GM18907 (cell line): ENCODE data around the gene FOXC2.

Source experiments
- ATAC-seq: cut with Tn5 transposase; IDR thresholded peaks from one replicate; pipeline ENCODE4 v1.9.1; 2021; ENCODE audit warnings: mild to moderate bottlenecking, moderate library complexity; ENCODE audit not compliant: unreplicated experiment

FOXC2 gene

DNA sequence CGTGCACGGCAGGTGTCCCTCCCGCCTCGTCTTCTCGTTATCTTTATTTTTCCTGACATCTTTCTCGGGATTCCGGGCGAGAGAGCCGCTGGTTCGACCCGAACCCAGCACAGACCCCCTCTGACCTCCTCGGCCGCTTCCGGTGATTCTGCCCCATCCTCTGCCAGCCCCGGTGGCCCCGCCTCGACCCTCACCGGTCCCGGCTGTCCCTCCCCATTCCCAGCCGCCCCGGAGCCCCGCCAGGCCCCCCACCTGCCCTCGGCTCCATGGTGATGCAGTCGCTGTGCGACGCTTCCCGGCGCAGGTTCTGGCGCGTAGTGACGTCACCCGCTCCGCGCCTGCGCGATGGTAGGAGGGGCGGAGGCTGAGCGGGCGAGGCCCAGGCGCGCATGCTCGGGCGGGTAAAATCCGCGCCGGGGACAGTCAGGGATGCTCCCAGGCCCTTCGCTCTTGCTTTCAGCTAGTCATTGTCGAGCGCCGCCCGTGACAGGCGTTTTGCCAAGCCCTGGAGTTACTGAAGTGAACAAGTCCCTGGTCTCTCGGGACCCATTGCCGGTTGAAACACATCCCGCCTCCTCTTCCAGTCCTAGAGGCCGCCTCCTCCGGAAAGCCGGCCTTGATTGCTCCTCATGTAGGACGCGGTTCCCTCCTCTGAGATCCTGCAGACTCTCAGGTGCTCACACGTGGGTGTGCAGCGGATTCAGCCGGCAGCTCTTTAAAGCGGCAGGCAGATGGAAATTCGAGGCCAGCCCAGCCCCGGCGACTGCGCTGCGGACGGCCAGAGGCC lies 11.5 kb upstream of the FOXC2 start, which contains the start of gene MTHFSD:
Gene MTHFSD (minus strand): TSS at position 319 of the 787 bp plus-strand sequence. CDS start 51 bp downstream, at position 268.
- ATAC-seq, result peak; percentile 62

DNA sequence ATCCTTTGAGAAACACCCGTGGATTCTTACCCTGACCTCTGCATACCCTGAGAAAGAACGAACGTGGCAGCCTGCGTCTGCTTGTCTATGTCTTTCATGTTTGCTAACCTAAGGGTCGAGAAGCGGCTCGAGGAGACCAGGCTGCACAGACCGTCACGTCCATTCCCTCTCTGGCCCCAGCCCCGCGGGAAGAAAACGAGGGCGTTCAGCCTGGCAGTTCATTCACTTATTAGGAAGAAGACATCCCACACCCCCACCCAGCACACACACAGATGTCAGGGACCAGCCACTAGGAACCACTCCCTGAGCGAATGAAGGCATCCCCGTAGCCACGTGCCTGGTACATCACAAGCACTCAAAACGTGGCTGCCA lies 10.9 kb upstream of the FOXC2 start:
- peak; percentile 3 for ATAC-seq

DNA sequence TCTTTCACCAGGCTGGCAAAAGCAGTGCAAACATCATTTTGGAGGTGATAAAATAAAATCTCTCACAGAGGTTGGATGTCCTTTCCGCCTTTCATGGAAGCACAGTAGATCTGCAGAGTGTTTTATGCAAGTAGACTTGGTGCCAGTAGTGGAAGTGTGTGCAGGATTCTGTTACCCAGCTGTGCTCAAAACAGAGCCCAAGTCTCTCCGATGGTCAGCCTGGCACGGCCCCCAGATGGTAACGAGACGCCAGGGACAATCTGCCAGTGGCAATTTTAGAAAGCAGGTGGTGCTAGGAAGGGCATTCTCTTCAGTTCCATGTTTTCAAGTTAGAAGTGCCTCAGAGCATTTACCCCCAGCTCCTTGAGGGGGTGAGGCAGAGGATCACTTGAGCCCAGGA lies 10.1 kb upstream of the FOXC2 start:
- ATAC-seq, result no peak

DNA sequence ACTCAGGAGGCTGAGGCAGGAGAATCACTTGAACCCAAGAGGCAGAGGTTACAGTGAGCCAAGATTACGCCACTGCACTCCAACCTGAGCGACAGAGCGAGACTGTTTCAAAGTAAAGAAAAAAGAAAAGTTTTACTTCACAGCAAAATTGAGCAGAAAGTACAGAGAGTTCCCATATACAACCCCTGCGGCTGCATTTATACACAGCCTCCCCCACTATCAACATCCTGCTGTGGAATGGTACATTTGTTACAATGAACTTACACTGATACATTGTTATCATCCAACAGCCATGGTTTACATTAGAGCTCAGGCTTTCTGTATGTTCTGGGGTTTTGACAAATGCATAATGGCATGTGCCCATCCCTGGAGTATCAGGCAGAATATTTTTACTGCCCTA lies 9.0 kb upstream of the FOXC2 start:
- ATAC-seq, result no peak

DNA sequence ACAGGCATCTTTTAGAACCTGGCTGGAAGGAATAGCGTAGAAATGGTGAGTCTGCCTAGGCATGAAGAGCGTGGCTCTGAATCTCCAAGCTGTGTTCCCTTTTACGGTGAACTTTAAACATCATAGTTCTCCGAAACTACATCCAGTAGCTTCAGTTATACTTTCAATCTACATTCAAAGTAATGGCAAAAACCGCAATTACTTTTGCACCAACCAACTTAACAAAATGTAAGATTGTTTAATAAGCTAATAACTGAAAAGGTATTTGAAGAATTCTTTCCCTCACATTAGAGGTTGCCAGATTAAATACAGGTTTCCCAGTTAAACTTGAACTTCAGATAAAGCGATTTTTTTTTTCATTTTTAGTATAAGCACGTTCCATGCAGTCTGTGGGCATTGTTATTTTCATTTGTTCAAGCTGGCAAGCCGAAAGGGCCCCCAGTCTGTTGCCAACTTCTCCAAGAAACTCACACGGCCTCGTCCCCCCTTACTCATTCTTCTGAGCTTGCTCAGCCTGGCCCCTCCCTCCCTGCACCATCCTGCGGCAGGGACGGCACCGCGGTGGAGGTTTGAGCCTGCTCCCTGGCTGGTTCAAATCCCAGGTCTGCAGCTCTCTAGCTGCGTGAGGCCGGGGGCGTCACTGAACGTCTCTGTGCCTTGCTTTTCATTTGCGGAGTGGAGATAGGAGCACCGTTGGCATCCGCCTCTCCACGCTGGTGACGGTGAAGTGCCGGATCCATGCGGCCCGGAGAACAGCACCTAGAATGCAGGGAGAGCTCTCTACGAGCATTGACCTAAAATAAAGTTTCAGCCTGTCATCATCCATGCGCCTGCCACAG lies 8.1 kb upstream of the FOXC2 start:
- ATAC-seq, result no peak

DNA sequence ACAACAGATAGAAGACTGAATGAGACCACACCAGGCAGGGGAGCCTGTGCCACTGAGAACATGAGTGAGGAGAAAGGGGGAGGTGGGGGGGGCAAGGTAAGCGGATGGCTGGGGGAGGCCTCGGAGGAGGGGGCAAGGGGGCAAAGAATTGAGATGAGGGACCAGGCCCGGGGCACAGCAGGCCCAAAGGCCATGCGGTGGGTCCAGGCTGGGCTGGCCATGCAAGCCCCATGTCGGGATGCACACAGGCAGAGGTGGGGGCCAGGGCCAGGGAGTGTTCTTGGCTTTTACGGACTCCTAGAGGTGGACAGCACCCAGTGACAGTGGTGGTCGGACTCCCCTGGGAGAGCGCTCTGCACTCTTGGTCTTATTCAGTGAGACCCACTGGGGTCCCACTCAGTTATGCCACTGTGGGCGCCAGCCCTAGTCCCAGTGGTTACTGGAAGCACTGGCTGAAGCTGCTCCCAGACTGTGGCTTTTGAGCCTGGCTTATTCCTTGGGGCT lies 6.8 kb upstream of the FOXC2 start:
- no peak for ATAC-seq

DNA sequence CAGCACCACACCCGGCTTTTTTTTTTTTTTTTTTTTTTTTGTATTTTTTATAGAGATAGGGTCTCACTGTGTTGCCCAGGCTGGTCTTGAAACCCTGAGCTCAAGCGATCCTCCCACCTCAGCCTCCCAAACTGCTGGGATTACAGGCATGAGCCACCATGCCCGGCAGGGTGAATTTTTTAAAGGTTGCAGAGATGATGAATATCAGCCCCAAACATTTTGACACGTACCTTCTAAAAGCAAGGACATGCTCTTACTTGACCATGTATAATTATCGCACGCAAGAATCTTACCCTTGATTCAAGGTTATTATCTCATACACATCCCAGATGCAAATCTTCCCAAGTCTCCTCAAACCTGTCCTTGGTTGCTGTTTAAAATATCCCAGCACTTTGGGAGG lies 4.3 kb upstream of the FOXC2 start:
- no peak for ATAC-seq

DNA sequence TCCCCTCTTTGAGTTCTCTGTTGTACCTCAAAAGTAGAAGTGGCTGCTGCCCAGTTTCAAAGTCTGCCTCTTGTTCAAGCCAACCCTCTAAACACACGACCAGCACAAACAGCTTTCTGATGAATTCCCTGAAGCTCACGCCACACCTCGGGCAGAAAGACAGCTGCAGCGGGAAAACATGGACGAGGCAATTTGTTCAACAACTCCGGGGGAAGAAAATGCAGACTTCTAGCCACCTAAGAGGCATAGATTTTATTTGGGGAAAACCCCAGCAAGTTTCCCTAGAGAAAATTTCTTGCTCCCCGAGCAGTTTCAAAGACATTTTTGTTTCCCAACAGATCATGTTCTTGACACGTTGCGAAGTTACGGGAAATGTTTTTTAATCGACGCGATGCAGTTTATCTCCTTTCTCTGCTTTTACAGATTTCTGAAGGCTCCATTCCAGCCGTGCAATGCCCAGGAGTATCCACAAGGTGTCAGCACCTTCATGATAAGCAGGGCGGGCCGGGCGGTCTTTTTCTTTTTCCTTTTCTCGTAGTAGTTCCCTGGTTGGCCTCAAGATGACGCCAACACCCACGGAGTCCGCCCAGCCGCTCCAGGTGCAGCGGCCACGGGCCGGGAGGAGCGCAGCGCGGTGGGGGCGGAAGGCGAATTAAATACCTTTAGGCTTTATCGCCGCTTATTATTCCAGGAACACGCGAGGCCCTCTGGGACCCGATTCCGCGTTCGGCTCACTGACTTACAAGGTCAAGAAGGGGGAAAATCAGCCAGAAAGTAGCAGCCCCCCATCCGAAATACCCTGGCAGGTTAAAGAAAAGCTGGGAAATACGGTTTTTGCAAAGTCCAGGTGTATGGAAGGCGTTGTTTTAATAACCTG lies 2.9 kb upstream of the FOXC2 start:
- ATAC-seq, result peak; percentile 79

DNA sequence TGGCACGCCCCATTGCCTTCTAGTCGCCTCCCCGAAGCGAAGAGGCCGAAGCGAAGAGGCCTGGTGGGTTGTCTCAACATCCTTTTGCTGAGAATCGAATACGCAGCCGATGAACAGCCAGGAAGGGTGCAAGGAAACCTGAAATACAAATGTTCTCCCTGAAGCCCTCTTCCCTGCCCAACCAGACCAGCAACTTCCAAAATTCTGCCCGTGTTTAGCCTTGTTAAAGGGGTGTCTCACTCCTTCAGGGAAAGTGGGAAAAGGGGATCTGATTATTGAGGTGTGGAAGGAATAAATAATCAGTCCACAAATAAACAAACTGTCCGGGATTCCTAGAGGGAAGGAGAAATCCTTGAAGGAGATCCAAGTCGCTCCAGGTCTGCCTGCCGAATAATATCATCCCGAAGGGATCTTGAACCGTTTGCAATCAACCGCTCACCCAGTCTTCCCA lies 1.4 kb upstream of the FOXC2 start:
- ATAC-seq, result no peak

DNA sequence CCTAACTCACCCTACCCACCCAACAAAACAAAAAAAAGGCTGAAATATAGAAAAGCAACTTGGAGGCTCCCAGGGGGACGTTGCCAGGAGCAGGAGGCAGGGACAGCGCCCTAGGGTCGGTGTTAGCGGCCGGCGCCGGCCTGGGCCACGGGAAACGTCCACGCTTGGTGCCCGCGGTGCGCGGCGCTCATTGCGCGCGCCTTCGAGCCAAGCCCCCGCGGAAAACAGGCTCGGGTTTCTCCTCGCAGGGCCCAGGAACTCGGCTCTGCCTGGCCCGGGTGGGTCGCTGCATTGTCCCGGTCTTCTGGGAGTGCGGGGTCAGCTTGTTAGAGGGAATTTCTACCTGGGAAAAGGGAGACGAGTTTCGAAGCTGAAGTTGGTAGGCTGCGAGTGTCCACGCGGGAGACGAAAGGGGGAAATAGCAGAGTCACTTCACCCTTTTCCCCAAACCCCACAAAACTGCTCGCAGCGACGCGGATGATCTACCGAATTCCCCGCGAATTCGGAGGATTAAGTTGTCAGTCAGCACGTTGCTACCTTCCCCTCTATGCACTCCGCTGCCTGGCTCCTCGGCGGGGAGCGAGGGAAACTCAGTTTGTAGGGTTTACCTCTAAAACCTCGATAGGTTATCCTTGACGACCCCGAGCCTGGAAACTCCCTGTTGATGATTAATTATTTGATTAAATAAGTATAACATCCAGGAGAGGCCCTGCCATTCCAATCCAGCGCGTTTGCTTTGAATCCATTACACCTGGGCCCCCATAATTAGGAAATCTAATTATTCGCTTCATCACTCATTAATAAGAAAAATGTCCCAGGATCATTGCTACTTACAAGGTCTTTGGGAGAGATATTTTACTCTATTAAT lies 751 bp upstream of the FOXC2 start:
- ATAC-seq, result no peak

DNA sequence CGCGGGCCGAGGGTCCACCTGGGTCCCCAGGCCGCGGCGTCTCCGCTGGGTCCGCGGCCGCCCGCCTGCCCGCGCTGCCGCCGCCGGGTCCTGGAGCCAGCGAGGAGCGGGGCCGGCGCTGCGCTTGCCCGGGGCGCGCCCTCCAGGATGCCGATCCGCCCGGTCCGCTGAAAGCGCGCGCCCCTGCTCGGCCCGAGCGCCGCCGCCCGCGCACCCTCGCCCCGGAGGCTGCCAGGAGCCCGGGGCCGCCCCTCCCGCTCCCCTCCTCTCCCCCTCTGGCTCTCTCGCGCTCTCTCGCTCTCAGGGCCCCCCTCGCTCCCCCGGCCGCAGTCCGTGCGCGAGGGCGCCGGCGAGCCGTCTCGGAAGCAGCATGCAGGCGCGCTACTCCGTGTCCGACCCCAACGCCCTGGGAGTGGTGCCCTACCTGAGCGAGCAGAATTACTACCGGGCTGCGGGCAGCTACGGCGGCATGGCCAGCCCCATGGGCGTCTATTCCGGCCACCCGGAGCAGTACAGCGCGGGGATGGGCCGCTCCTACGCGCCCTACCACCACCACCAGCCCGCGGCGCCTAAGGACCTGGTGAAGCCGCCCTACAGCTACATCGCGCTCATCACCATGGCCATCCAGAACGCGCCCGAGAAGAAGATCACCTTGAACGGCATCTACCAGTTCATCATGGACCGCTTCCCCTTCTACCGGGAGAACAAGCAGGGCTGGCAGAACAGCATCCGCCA lies 504 bp downstream of the FOXC2 start:
- ATAC-seq, result no peak

DNA sequence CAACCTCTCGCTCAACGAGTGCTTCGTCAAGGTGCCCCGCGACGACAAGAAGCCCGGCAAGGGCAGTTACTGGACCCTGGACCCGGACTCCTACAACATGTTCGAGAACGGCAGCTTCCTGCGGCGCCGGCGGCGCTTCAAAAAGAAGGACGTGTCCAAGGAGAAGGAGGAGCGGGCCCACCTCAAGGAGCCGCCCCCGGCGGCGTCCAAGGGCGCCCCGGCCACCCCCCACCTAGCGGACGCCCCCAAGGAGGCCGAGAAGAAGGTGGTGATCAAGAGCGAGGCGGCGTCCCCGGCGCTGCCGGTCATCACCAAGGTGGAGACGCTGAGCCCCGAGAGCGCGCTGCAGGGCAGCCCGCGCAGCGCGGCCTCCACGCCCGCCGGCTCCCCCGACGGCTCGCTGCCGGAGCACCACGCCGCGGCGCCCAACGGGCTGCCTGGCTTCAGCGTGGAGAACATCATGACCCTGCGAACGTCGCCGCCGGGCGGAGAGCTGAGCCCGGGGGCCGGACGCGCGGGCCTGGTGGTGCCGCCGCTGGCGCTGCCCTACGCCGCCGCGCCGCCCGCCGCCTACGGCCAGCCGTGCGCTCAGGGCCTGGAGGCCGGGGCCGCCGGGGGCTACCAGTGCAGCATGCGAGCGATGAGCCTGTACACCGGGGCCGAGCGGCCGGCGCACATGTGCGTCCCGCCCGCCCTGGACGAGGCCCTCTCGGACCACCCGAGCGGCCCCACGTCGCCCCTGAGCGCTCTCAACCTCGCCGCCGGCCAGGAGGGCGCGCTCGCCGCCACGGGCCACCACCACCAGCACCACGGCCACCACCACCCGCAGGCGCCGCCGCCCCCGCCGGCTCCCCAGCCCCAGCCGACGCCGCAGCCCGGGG lies 1.3 kb downstream of the FOXC2 start:
- ATAC-seq, result no peak

DNA sequence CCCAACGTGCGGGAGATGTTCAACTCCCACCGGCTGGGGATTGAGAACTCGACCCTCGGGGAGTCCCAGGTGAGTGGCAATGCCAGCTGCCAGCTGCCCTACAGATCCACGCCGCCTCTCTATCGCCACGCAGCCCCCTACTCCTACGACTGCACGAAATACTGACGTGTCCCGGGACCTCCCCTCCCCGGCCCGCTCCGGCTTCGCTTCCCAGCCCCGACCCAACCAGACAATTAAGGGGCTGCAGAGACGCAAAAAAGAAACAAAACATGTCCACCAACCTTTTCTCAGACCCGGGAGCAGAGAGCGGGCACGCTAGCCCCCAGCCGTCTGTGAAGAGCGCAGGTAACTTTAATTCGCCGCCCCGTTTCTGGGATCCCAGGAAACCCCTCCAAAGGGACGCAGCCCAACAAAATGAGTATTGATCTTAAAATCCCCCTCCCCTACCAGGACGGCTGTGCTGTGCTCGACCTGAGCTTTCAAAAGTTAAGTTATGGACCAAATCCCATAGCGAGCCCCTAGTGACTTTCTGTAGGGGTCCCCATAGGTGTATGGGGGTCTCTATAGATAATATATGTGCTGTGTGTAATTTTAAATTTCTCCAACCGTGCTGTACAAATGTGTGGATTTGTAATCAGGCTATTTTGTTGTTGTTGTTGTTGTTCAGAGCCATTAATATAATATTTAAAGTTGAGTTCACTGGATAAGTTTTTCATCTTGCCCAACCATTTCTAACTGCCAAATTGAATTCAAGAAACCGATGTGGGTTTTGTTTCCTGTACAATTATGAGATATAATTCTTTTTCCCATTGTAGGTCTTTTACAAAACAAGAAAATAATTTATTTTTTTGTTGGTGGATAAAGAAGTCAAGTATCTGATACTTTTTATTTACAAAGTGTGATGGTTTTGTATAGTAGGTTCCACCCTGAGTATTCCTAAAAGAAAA lies 2.3 kb downstream of the FOXC2 start:
- no peak for ATAC-seq

DNA sequence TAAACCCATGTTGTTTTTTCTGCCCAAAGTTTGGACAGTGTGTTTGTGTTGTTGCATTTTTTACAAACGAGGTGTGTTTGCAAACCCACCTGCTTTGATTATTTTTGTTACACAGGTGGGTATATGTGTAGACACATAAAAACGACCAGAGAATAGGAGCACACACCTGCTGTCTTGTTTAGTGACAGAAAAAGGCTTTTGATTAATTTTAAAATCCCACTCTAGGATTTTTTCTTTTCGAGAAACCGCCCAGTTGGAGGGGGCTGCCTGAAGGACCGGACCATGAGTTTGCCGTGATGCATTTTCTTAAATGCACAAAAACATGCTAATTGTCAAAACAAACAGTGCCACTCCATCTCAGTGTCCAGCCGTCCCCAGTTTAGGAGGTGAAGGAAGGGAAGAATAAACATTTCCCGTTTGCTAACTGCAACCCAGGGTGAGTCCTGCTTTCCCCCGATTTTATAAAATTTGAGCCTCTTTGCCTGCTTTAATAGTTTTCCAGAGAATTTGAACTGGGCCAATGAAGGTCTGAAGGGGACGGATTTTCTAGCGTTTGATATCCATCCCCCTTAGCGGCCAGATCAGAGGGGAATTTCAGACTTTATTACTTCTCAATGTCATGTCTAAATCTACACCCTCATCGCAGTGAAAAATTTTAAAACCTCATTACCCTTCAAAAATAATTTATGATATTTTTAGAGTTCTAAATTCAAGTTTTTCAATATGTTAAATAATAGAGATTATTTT lies 3.2 kb downstream of the FOXC2 start:
- ATAC-seq, result no peak

DNA sequence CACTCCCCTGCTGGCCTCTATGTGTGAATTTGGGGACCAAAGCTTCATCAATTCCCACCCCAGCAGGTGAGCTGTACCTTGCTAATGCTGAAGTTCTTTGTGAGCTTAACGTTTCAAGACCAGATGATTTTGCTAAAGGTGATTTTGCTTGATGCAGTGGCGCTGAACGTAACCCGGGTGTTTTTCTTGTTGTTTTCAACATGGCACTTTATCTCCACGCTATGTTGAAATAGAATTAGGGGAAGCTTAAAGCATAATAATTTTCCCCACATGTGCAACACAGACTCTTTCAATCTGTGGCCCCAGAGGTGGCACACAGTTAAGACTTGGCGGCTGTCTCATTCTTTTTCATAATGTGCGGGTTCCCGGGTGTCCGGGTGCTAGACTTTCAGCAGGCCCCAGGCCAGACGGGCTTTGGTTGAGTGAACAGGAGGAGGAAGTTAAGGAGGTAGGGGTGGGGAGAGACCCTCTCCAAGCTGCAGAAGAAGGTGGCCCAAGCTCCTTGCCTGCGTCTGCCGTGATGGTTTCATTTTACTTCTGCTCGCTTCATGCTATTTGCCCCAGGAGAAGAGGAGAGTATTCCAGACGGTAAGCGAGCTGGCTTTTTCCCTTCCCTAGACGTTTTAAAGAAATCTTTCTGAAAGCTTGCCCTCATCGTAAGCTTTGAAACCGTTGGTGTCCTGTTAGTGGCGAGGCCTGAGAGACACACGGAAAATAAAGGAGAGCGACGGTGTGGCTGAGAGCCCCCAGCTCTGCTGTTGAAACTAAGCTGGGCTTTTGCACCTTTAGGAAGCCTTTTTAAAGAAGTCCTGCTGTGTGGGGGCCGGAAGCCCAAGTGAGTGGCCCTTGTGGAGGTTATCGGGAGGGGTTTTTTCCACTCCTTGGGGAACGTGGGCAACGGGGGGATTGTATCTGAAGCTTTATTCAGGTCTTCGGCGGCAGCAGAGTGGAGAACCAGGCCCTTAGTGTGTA lies 4.2 kb downstream of the FOXC2 start:
- no peak for ATAC-seq
